HL-60 (cell line): ENCODE results near the gene HCFC1R1.

ENCODE experiments used
- CTCF ChIP-seq: IDR thresholded peaks from one replicate; pipeline ENCODE4 v1.5.1; 2011; ENCODE audit warnings: low read length, control low read depth, inconsistent platforms; ENCODE audit not compliant: insufficient read depth
- GABPA ChIP-seq: IDR thresholded peaks from 2 replicates; pipeline ENCODE4 v1.6.1; 2012; ENCODE audit warnings: low read depth
- POLR2AphosphoS5 ChIP-seq: IDR thresholded peaks from 2 replicates; pipeline ENCODE4 v1.6.1; 2012; ENCODE audit warnings: low read depth
- REST ChIP-seq: IDR thresholded peaks from 2 replicates; pipeline ENCODE4 v1.6.1; 2012; ENCODE audit warnings: low read depth; ENCODE audit not compliant: insufficient replicate concordance
- SPI1 ChIP-seq: IDR thresholded peaks from 2 replicates; pipeline ENCODE4 v1.6.1; 2012; ENCODE audit warnings: low read depth, mild to moderate bottlenecking, borderline replicate concordance

- TF ChIP-seq CTCF (no peak), POLR2AphosphoS5 (no peak), GABPA (no peak), REST (no peak), SPI1 (no peak)
Observed at GRCh38 chr16:3042376-3042775, 18.6 kb upstream of the HCFC1R1 start.
